NCI-H748 treated with DMSO at 0.1 percent for 48 hours (cell line): ENCODE data around the gene ITGB5.
"Not testable (repeated sequence)": the region's sequence is repeated elsewhere in the genome, so short reads cannot be mapped to it uniquely, and the experiment has no call there.

Experiments used
- DNase-seq: peaks from one replicate; lab custom pipeline; 2025; lab: John Stamatoyannopoulos, UW

Gene ITGB5

DNA sequence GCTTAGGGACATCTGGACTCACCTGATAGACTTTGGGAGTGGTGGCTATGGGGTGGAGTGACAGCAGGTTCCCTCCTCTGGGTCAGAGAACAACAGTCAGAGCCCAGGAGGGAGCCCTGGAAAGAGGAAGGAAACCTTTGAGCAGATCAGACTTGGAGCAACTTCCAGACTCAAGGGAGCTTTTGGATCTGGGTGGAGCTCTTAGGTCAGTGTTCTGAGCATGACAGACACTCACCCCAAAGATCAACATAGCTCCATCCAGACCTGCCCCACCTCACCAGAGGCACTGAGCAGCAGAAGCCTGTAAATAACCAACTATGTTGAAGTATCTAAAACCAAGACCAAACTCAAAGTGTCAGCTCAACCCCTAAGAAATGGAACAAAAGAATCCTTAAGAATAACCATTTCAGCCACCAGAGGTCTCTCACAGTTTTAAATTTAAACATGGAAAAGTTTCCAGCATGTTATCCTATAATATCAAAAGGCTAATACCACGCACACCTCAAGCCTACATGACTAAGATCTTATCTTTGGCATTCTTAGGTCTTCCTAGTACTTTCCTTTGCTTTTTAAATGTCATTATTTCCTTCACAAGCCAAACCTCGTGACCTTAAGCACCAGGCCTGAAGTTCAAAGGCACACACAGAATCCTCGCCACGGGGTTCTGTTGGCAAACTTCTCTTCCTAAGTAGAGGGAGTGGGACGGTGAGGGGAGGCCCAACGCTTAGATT lies 100.5 kb downstream of the ITGB5 start:
- no peak for DNase-seq

DNA sequence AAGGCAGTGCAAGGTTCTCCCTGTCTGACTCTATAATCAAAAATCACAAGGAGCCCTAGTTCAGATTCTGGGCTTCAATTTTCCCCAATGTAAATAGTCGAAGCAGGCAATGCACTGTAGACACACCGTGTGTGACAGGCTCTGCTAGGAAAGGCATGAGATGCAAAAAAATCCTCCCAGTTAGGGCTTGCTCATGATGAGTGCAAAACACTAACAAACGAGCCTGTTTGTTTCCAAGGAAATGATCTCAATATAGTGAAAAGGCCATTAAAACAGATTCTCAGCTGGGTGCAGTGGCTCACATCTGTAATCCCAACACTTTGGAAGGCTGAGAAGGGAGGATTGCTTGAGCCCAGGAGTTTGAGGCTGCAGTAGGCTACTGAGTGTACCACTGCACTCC lies 101.2 kb downstream of the ITGB5 start:
- DNase-seq, result no peak

DNA sequence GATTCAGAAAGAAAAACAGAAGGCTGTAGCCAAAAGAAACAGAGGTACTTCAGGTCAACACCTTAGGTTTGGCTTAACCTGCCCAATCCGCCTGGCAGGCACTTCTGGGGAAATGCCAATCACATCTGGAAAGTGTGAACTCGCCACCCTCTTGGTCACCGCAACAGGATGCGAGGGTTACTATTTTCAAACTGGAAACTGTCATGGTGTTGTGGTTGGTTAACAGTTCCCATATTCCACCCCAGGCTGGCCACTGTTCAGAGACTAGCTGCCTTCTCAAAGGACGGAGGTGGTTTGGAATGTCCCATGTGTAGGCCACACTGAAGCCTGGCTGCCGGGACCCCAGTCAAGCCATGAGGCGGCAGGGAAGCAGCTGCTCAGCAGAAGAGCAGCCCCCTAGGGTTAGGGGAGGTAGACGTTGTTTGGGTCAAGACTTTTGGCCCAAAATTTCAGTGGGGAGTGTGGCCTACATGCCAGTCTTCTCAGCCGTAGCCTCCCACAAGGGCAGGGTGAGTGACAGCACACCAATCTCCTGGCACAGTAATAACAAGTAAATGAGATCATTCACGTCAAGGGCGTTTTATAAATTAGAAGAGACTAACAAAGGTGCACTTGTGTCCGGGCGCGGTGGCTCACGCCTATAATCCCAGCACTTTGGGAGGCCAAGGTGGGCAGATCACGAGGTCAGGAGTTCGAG lies 102.3 kb downstream of the ITGB5 start:
- DNase-seq, result no peak

GRCh38 chr3:124783696-124784095 lies 103.5 kb downstream of the ITGB5 start:
- DNase-seq, result no peak

- DNase-seq, result not testable (repeated sequence)
Observed at GRCh38 chr3:124782377-124782712, 104.8 kb downstream of the ITGB5 start.

DNA sequence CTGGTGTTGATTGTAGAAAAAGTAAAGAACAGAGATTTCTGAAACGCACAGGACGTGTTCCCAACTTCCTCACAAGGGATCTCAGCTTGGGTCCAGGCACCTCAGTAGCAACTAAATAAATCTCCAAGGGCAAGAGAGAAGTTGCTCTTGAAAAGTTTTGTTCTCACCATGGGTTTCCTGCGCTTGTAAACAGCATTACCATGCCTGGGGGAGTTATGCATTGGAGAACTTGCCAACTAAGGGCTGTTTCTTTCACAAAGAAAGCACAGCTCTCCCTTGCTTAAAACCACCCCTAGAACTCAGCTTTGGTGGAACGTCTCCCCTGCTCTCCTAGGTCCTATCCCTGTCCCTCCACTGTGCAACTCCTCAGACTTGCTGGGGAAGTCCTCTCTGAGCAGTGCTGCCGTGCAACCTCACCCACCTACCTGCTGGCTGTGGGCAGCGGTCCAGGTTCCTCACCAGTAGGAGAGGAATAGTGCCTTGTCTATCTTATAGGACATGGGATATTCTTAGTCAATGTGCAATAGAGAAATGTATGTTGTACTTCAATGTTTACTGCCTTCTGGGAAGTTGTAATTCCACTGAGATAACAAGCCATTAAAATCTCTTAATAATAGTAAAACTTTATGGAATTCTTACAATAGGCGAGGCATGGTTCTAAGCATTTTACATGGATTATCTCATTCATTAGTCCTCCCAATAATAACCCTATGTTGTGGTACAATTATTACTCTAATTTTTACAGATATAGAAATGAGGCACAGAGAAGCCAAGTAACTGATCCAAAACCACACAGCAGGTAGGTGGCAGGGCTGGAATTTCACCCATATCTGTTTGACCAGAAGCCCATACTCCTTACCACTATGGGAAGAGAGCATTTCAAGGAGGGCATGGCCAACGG lies 105.4 kb downstream of the ITGB5 start:
- no peak for DNase-seq

- no peak for DNase-seq
Observed at GRCh38 chr3:124780761-124781475, 106.2 kb downstream of the ITGB5 start.

DNA sequence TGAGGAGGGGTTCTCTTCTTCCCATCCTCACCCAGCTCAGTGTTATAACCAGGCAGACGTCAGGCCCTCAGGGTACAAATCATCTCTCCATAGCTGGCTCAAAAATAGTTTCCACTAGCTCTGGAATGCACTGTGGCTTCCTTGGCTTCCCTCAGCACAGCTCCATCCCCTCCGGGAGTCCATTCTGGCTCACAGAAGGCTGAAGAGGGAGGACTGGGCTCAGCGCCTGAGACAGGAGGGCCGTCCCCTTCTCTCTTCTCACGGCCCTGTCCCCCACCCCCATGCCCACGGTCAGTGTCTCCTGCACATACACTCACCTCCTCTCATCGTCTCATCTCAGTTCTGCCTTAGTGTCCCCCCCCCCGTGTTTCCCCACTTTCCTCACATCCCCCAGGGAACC lies 106.8 kb downstream of the ITGB5 start:
- no peak for DNase-seq

DNA sequence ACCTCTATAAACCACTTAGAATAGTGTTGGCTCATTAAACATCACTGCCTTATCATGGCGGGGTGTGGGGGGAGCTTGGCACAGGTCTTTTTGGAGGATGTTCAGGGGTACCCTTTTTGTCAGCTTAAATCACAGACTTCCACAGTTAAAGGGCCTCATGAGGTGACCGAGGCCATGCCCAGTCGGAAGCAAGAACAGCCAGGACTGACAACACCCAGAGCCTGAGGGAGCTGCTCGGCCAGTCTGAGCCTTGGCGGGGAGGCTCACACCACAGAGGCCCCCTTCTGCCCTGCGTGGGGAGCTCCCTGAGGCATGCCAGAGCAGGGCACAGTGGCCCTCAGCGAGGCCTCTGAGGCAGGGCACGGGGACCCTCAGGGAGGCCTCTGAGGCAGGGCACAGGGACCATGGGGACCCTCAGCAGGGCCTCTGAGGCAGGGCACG lies 107.4 kb downstream of the ITGB5 start:
- no peak for DNase-seq

- DNase-seq, result no peak
Observed at GRCh38 chr3:124779116-124779515, 108.0 kb downstream of the ITGB5 start.

GRCh38 chr3:124777762-124778470 lies 109.2 kb downstream of the ITGB5 start:
- no peak for DNase-seq

GRCh38 chr3:124776856-124777255 lies 110.3 kb downstream of the ITGB5 start:
- DNase-seq, result no peak

GRCh38 chr3:124775877-124776276 lies 111.3 kb downstream of the ITGB5 start:
- DNase-seq, result no peak

- DNase-seq, result no peak
Observed at GRCh38 chr3:124774841-124775402, 112.2 kb downstream of the ITGB5 start.

DNA sequence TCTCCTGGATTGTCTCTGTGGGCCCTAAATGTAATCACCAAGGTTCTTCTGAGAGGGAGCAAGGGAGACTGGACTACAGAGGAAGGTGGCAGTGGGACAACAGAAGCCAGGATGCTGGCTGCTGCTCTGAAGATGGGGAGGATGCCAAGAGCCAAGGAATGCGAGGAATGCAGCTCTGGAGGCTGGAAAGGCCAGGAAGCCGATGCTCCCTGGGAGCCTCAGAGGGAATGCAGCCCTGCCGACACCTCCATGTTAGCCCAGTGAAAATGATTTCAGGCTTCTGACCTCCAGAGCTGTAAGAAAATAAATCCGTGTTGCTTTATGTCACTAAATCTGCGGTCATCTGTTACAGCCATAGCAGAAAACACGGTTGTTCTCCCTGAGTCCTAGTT lies 112.8 kb downstream of the ITGB5 start:
- no peak for DNase-seq

DNA sequence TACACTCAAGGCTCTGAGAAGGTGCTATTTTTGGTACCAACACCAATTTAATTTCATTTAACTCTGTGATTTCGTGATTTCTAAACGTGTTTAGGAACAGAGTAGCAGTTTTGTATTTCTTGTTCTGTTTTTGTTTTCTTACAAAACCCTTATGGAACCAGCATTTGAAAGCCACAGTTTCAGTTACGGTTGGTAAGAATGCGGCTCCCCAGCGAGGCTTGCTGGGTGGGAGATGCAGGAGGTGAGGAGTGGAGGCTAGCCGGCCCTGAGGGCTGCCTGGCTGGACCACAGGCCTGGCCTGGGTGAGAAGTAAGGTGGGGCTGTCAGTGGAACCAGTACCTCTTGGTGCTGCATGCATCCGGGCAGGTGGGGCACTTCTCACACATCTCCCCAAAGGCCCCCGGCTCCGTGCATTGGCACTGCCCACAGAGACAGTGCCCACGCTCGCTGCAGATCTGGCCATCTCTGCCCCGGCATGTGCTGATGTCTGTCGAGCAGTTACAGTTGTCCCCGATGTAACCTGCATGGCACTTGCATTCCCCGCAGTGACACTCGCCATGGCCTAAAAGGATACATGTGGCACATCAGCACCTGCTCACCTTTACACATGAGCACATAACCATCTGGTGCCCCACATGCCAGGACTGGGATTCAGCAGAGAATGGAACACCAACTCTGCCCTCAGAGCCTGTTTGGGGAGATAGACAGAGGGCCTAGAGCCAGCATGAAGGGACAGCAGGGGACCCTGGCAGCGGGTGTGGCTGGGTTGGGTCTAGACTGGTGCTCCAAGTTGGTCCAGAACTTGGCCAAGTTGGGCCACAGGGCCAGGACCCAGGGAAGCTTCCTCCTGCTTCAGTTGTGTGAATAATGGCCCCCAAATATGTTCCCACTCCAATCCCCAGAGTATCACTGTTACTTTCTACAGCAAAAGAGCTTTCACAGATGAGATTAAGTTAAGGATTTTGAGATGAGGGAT lies 113.5 kb downstream of the ITGB5 start:
- no peak for DNase-seq

DNA sequence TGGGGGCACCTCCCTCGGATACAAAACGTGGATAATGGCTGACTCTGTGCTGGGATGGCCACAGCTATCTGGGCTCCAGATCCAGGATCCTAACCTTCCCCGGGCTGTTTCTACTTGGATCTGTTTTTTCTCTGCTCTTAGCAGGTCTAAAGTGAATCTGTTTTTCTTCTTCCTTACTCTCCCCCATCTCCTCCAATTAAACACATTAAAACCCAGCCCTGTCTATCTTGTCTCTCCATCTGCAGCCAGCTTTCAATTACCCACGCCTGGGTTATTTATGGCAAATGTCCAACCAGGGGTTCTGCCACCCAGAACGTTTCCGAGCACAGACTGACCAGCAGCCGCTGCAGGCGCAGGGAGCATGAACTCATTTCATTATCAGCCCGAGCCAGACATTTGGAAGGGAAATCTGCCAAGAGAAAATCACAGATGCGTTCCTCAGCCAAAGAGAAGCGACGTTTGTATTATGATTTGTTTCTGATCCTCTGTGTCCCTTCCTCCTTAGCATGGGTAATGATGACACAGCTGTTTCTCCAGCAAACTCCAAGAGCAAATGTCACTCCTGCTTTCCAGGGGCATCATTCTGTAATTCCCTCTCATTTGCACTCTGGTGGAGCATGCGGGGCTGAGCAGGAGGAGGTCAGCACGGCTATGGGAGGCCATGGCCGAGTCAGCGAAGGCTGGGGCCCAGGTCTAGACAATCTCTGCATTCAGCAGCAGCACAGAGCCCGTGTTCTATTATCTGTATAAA lies 114.9 kb downstream of the ITGB5 start:
- DNase-seq, result no peak

DNA sequence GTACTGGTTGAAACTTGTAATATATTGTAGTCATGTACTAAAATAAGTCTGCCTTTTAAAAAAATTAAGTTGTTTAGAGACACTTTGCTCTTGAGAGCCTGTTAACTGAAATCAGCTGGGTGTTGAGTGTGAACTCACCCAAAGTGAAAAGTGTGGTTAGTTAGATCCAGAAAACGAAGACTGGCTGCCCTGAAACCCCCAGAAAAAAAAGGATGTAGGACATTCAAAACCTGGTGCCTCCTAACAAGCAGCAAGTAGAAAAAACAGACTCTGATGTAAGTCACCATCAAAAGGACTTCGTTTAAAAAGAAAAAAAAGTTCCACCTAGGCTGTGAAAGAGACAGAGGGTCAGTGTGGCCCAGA lies 116.1 kb downstream of the ITGB5 start:
- no peak for DNase-seq
